GM21737 (cell line): ENCODE measurements around the gene AMIGO2.

ENCODE experiments used
- ATAC-seq: cut with Tn5 transposase; IDR thresholded peaks from one replicate; pipeline ENCODE4 v1.9.1; 2021; ENCODE audit warnings: mild to moderate bottlenecking, moderate library complexity; ENCODE audit not compliant: unreplicated experiment

AMIGO2 gene

GRCh38 chr12:47038270-47038748 lies 41.5 kb downstream of the AMIGO2 start:
- no peak for ATAC-seq

DNA sequence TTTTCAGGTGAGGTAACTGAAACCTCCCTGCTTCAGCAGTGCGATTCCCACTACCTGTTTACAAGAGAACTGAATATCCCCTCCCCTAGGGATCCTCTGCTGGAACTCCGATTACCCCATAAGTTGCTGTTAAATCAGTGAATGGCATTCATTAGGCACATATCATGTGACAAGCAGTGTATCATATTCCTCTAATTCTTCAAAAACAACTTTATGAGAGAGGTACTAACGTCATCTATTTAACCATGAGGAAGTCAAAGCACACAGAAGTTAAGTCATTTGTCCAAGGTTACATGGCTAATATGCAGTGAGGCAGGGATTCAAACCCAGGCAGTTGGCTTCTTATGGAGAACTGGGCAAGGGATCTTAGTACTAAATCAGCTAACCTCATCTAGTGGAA lies 44.3 kb downstream of the AMIGO2 start:
- no peak for ATAC-seq

- ATAC-seq, result no peak
Observed at GRCh38 chr12:47034661-47035060, 45.1 kb downstream of the AMIGO2 start.

GRCh38 chr12:47033789-47034555 lies 45.8 kb downstream of the AMIGO2 start:
- no peak for ATAC-seq

DNA sequence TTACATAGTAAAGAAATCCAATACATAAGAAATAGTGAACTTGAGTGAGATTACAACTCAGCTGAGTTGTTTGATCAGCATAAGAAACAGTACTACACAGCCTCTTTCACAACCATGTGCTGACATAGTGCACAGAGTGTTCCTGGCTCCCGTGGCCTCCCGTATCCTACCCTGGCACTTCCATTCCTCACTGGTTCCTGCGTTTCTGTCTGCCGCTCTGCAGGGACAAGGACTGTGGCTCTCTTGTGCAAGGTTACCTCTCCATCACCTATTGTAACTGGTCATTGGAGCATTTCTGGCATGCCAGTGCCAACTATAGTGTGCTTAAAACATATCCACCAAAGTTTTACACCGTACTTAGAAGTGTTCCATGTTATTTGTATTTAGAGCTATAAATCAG lies 46.7 kb downstream of the AMIGO2 start:
- ATAC-seq, result no peak

GRCh38 chr12:47032644-47033043 lies 47.1 kb downstream of the AMIGO2 start:
- no peak for ATAC-seq

DNA sequence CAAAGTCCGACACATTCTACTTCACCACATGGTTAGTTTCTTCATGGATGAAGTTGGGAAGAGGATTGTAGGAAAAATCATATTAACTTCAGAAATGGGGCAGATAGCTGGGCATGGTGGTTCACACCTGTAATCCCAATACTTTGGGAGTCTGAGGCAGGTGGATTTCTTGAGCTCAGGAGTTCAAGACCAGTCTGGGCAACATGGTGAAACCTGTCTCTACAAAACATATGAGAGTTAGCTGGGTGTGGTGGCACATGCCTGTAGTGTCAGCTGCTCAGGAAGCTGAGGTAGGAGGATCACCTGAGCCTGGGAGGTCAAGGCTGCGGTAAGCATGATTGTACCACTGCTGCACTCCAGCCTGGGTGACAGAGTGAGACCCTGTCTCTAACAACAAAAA lies 49.9 kb downstream of the AMIGO2 start:
- no peak for ATAC-seq

DNA sequence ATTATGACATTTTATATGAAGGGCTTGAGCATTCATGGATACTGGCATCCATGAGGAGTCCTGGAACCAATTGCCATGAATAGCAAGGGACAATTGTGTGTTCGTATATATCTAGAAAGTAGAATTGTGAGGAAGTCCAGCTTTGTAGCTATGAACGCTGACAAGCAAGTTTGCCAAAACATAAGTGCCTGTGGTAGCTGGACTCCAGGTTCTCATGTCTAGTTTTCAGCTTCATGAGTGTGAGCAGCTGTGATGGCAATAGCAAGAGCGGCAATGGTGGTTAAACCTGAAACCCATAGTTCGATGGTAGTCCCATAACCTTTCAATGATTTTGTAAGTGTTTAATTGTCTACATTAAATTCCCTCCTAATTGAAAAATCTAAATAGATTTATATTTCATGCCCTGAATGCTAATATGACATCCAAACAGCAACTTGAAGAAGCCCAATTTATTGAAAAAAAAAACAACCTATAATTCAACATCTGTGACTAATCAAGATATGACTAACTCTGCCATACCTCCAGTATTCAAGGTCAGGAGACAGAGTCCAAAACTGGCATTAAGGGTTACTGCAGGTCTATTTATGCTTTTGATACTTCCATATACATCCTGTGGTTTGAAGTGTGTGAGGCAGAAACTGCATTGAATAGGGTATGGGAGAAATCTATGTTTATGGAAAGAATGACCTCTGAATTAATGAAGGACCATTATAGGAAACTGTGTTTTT lies 50.6 kb downstream of the AMIGO2 start:
- no peak for ATAC-seq

DNA sequence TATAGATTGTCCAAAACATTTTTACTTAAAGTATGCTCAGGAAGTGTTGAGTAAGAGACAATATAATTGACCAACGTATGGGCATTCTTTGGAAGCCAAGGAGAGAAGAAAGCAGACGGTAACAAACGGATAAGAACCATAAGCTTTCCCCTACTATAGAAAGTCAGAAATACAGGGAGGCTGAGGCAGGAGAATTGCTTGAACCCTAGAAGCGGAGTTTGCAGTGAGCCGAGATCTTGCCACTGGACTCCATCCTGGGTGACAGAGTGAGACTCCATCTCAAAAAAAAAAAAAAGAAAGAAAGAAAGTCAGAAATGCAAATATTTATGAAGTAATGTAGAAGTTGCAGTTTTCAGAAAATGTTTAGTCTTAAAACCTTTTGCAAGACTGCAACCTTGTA lies 51.6 kb downstream of the AMIGO2 start:
- no peak for ATAC-seq
